H1 (cell line): ENCODE data around the gene ZMIZ1.

Experiments used
- EGR1 ChIP-seq: IDR thresholded peaks from 2 replicates; pipeline ENCODE4 v1.6.1; 2011; ENCODE audit warnings: low read depth, low read length, borderline replicate concordance
- EZH2 ChIP-seq: fragments of 200-600 bp; sonication (generic); IDR thresholded peaks from 2 replicates; pipeline ENCODE4 v1.7.1; 2012; ENCODE audit warnings: low read depth, mild to moderate bottlenecking, moderate library complexity, low read length, inconsistent platforms; ENCODE audit not compliant: severe bottlenecking
- HDAC2 ChIP-seq, 2 experiments: fragments of 300-600 bp in 1 of 2; sonication (generic) in 1 of 2; IDR thresholded peaks; 2 replicates each; pipeline ENCODE4 v1.6.1; 2011 to 2012; ENCODE audit warnings: low read depth in 2 of 2, low read length in 2 of 2, mild to moderate bottlenecking in 2 of 2, moderate library complexity in 2 of 2, borderline replicate concordance in 1 of 2, inconsistent platforms in 1 of 2
- KDM5A ChIP-seq: fragments of 200-600 bp; IDR thresholded peaks from 2 replicates; pipeline ENCODE4 v1.7.1; 2012; ENCODE audit warnings: mild to moderate bottlenecking, low read length, inconsistent platforms, mixed read lengths
- NRF1 ChIP-seq: IDR thresholded peaks from 2 replicates; pipeline ENCODE4 v1.6.1; 2011; ENCODE audit warnings: mild to moderate bottlenecking, low read depth, low read length, improper control_type of control experiment
- POLR2A ChIP-seq, 2 experiments: IDR thresholded peaks; 1 replicate in 1 of 2; 2 replicates in 1 of 2; pipeline ENCODE4 v1.6.1; 2011; ENCODE audit warnings: low read depth in 2 of 2, low read length in 2 of 2, mild to moderate bottlenecking in 2 of 2; ENCODE audit errors: control extremely low read depth in 1 of 2
- RFX5 ChIP-seq: IDR thresholded peaks from 2 replicates; pipeline ENCODE4 v1.6.1; 2011; ENCODE audit warnings: low read depth, low read length, improper control_type of control experiment, borderline replicate concordance
- SIX5 ChIP-seq: IDR thresholded peaks from 2 replicates; pipeline ENCODE4 v1.6.1; 2011; ENCODE audit warnings: mild to moderate bottlenecking, low read depth, low read length
- TAF1 ChIP-seq: IDR thresholded peaks from 2 replicates; pipeline ENCODE4 v1.6.1; 2011; ENCODE audit warnings: mild to moderate bottlenecking, low read depth, low read length
- TF ChIP-seq, protein P1 (sequence below), 3 experiments: IDR thresholded peaks; 1 replicate in 2 of 3; 2 replicates in 1 of 3; pipeline versions ENCODE4 v1.5.1 to v1.6.1; 2011; ENCODE audit warnings: low read length in 3 of 3, mild to moderate bottlenecking in 3 of 3, inconsistent platforms in 2 of 3, low read depth in 1 of 3, moderate library complexity in 1 of 3; ENCODE audit not compliant: insufficient read depth in 1 of 3; ENCODE audit errors: control extremely low read depth in 1 of 3
- TF ChIP-seq, protein P2 (sequence below): IDR thresholded peaks from 2 replicates; pipeline ENCODE4 v1.6.1; 2011; ENCODE audit warnings: low read depth, mild to moderate bottlenecking, low read length; ENCODE audit not compliant: insufficient read depth

DNA sequence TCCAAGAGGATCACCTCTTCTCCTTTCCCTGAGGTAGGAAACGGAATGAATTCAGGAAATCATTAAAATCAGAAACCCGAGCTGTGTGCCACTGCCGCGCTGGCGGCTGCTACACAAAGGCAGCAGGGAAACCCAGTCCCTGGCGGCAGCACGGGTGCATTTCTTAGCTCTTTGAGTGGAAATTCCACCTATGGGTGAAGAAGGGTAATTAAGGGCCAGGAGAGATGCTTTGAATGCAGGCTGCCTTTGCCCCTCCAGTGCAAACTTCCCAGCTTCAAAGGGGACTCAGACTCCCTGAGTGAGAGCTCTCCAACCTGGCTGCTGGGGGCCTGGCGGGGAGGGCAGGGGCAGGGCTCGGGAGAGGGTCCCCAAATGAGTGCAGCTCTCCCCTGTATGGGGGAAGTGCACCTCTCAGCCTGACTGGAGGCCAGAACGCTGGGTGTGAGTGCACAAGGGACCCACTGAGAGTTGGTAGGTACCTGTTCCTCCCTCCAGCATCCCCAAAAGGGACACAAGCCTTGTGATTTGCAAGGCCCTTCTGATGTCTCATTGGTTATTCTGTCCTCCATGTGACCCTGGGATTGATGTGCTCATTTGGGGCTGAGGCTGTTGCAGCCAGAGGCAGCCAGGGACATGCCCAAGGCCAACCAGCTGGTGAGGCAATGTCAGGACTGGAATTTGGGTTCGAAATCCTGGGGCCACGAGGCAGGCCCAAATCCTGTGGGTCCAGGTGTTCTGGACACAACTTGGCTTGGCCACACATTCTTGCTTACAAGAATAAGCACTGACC, 16.3 kb upstream of the ZMIZ1 start:
- TF ChIP-seq KDM5A (no peak), EZH2 (no peak), TAF1 (no peak), RFX5 (no peak), POLR2A (IDR thresholded peaks at IDR 0.05; ENCODE audit: control extremely low read depth in 1 of 2, low read depth in 2 of 2, low read length in 2 of 2) (no peak), HDAC2 (IDR thresholded peaks at IDR 0.05; ENCODE audit: borderline replicate concordance in 1 of 2, low read depth in 2 of 2, low read length in 2 of 2) (no peak), EGR1 (no peak), SIX5 (no peak), NRF1 (no peak)
- TF ChIP-seq, protein P1, sequence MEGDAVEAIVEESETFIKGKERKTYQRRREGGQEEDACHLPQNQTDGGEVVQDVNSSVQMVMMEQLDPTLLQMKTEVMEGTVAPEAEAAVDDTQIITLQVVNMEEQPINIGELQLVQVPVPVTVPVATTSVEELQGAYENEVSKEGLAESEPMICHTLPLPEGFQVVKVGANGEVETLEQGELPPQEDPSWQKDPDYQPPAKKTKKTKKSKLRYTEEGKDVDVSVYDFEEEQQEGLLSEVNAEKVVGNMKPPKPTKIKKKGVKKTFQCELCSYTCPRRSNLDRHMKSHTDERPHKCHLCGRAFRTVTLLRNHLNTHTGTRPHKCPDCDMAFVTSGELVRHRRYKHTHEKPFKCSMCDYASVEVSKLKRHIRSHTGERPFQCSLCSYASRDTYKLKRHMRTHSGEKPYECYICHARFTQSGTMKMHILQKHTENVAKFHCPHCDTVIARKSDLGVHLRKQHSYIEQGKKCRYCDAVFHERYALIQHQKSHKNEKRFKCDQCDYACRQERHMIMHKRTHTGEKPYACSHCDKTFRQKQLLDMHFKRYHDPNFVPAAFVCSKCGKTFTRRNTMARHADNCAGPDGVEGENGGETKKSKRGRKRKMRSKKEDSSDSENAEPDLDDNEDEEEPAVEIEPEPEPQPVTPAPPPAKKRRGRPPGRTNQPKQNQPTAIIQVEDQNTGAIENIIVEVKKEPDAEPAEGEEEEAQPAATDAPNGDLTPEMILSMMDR (IDR thresholded peaks at IDR 0.05; ENCODE audit: control extremely low read depth in 1 of 3, insufficient read depth in 1 of 3, low read depth in 1 of 3, low read length in 3 of 3), result peak; percentile 35 to 83 (median 55)
- TF ChIP-seq, protein P2, sequence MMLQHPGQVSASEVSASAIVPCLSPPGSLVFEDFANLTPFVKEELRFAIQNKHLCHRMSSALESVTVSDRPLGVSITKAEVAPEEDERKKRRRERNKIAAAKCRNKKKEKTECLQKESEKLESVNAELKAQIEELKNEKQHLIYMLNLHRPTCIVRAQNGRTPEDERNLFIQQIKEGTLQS, result no peak
